SK-N-MC (cell line): ENCODE results near the gene AP2S1.

Source experiments
- EZH2 ChIP-seq: fragments of 200-600 bp; sonication (generic); IDR thresholded peaks from one replicate; pipeline ENCODE4 v1.6.1; 2017; ENCODE audit warnings: antibody characterized with exemption
- FOXP2 ChIP-seq: optimal IDR thresholded peaks from 2 replicates; pipeline ENCODE3; 2011; ENCODE audit warnings: mild to moderate bottlenecking, moderate library complexity; ENCODE audit not compliant: insufficient read depth; ENCODE audit errors: extremely low read length, control extremely low read depth
- POLR2AphosphoS5 ChIP-seq: IDR thresholded peaks from 2 replicates; pipeline ENCODE4 v1.6.1; 2012; ENCODE audit warnings: mild to moderate bottlenecking, low read depth, low read length, borderline replicate concordance

DNA sequence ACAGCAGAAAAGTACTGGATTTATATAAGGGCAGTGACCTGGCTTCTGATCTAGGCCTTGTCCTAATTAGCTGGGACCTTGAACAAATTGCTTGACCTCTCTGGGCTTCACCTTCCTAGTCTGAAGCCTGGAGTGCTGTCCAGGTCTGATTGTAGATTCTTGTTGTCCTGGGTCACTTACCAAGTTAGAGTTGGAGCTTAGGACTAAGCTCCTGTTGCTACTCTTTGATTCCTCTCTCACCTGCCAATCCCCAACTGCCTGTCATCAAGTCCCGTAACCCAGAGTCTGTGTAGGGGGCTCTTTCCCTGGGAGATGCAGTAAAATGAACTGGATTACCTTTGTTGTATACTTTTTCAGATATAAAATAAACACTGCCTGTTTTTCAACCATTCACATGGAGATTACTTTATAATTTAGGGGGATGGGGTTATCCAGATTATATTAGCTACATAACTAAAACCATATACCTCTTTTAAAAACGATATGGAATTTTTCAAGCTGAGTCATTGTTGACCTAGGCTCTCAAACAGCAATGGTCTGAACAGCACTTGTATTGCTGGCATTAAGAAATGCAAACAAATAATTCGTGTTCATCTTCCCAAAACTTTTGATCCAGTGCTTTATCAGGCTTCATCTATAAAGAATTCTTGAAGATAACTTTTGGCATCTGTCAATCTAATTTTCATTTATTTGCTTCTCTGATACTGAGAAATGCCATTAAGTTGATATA is 15.9 kb upstream of the AP2S1 start:
- TF ChIP-seq EZH2 (no peak), FOXP2 (no peak), POLR2AphosphoS5 (no peak)
